Erythroblast (primary cell): ENCODE data around the gene WDR53.
"Not testable (repeated sequence)": the region's sequence is repeated elsewhere in the genome, so short reads cannot be mapped to it uniquely, and the experiment has no call there.

Source experiments
- DNase-seq, 2 experiments: peaks; one replicate each; lab custom pipeline; 2025; lab: John Stamatoyannopoulos, UW
- GATA1 ChIP-seq: IDR thresholded peaks from 2 replicates; pipeline ENCODE4 v1.6.1; 2011; ENCODE audit warnings: low read depth, mild to moderate bottlenecking, control low read depth, low read length, moderate library complexity
- POLR2A ChIP-seq: IDR thresholded peaks from 2 replicates; pipeline ENCODE4 v1.6.1; 2011; ENCODE audit warnings: mild to moderate bottlenecking, low read length

The WDR53 gene

GRCh38 chr3:196546537-196546936, 21.8 kb downstream of the WDR53 start:
- TF ChIP-seq POLR2A (no peak), GATA1 (no peak)
- no peak for DNase-seq

GRCh38 chr3:196544491-196544992, 23.8 kb downstream of the WDR53 start:
- DNase-seq: no peak
- TF ChIP-seq GATA1 (no peak), POLR2A (no peak)

DNA sequence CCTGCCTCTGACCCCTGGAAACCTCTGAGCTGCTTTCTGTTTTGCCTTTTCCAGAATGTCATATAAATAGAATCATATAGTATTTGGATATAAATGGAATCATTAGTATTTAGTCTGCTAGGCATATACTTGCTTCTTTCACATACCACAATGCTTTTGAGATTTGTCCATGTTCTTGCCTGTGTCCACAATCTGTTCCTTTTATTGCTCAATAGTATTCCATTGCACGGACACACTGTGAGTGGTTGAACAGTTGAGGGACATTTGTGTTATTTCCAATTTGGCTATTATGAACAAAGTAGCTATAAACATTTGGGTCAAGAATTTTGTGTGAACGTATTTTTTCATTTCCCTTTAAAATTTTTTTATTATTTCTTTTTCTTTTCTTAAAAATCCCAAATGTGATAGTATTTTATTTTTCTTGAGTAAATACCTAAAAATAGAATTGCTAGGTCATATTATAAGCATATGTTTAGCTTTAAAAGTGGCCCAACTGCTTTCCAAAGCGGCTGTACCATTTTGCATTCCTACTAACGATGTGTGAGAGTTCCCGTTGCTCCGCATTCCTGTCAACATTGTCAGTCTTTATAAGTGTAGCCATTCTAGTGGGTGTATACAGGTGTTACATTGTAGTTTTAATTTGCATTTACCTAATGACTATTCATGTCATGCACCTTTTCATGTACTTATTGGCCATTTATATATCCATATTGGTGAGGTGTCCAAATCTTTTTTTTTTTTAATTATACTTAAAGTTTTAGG, 26.5 kb downstream of the WDR53 start:
- no peak for TF ChIP-seq POLR2A
- TF ChIP-seq GATA1: no peak
- DNase-seq: no peak

GRCh38 chr3:196537319-196537984, 30.9 kb downstream of the WDR53 start:
- DNase-seq: peak; percentile 46 to 68
- TF ChIP-seq POLR2A (no peak), GATA1 (no peak)

GRCh38 chr3:196533260-196533681, 35.1 kb downstream of the WDR53 start:
- TF ChIP-seq GATA1 (no peak), POLR2A (no peak)
- DNase-seq: no peak

- TF ChIP-seq GATA1 (no peak), POLR2A (no peak)
- no peak for DNase-seq
Measured at GRCh38 chr3:196531418-196531817, 36.9 kb downstream of the WDR53 start.

DNA sequence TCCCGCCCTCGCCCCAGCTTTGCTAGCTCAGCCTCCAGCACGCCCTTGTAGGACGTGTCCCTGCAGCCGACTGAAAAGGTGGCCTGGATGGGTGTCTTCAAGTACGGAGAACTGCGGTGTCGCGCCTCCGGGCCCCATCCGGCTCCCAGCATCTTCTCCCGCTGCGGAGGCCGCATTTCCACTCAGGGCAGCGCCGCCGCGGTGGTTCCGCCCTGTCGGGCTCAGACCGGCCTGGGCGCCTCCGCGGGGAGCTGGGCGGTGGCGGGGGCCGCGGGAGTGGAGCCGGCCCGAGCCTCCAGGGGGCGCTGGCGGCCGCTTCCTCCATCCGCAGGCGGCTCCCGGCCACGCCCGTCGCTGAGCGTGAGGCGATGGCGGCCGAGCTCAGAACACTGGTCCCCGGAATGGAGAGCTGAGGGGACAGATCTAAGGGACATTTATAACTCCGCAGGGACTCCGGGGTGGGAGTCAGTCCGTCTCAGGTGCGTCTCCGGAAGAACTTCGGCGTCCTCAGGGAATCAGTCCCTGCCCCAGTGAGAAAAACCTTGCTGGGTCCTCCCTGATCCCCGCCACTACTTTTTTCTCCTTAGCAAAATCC, 39.6 kb downstream of the WDR53 start:
- TF ChIP-seq GATA1: no peak
- peak; percentile 49 for TF ChIP-seq POLR2A
- DNase-seq: peak; percentile 84 to 90

- no peak for DNase-seq
- no peak for TF ChIP-seq POLR2A
- no peak for TF ChIP-seq GATA1
Measured at GRCh38 chr3:196525141-196525540, 43.2 kb downstream of the WDR53 start.

DNA sequence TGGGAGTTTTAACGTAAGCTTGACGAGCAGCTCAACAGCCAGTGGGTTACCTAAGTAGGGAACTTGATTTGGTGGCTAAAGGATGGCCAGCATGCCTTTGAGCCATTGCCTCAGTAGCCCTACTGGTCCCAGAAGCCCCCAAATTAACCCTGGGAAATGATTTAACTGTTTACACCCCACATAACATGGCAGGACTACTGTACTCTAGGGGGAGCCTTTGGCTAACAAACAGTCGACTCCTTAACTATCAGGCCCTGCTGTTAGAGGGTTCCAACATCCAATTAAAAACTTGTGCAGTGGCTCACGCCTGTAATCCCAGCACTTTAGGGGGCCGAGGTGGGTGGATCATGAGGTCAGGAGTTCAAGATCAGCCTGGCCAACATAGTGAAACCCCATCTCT, 43.8 kb downstream of the WDR53 start:
- DNase-seq: peak; percentile 25 to 26
- no peak for TF ChIP-seq GATA1
- TF ChIP-seq POLR2A: no peak

- DNase-seq: no peak
- TF ChIP-seq POLR2A (no peak), GATA1 (no peak)
Measured at GRCh38 chr3:196523841-196524240, 44.5 kb downstream of the WDR53 start.

DNA sequence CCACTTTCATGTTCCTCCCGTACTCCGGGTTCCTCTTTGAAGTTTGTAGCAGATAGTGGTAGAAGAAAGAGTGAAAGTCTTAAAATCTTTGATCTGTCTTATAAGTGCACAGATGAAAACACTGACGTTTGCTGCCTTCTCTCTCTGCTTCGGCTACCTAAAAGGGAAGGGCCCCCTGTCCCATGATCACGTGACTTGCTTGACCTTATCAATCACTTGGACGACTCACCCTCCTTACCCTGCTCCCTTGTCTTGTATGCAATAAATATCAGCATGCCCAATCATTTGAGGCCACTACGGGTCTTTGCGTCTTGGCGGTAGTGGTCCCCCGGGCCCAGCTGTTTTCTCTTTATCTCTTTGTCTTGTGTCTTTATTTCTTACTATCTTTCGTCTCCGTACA, 47.1 kb downstream of the WDR53 start:
- not testable (repeated sequence) for DNase-seq

- DNase-seq: peak; percentile 37 to 58
- TF ChIP-seq POLR2A: no peak
- TF ChIP-seq GATA1: no peak
Measured at GRCh38 chr3:196519718-196520082, 48.7 kb downstream of the WDR53 start.

- no peak for TF ChIP-seq GATA1
- TF ChIP-seq POLR2A: no peak
- peak; percentile 80 to 88 for DNase-seq
Measured at GRCh38 chr3:196518966-196519717, 49.2 kb downstream of the WDR53 start.

DNA sequence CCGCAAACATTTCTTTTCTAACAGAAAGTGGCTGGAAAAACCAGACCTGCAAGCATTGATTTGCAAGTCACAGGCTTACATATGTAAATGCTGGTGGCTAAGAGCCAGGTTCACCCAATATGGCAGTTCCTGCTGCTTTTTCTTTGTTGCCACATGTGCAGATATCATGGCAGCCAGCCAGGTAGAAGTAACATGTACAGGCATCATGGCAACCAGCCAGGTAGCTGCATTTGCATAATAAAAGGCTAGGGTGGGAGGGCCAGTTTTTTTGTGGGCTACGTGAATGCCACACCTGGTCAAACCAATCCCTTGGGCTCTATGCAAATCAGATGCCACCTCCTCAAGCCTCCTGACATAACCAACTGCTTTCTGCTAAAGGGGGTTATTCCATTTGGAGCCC, 50.4 kb downstream of the WDR53 start:
- peak; percentile 50 to 74 for DNase-seq
- TF ChIP-seq POLR2A (no peak), GATA1 (no peak)
